ENCODE data around the gene KCNRG.
"Not testable (repeated sequence)": the region's sequence is repeated elsewhere in the genome, so short reads cannot be mapped to it uniquely, and the experiment has no call there.

The KCNRG gene

DNA sequence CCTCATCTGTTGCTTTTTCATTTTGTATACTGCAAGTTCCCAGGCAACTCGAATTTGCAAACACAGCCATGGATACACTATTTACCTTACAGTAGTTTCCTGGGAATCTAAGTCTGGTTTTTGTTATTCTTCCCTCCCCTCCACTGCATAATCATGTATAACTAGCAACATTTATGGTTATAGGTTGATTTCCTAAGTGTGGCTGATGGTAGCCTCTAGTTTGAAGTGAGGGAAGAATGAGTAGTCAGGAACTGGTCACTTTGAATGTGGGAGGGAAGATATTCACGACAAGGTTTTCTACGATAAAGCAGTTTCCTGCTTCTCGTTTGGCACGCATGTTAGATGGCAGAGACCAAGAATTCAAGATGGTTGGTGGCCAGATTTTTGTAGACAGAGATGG lies at the start of gene KCNRG:
TSS of gene KCNRG (plus strand) at position 187 of the 400 bp plus-strand sequence. CDS start at position 237, 50 bp downstream.
- Histone ChIP-seq H3K9ac (ENCODE audit: low read length) (no peak within 1 kb of the TSS), H3K9me3 (ENCODE audit: control insufficient read depth, low read length) (no peaks in the 10 kb centered on the region), H3K4me3 (ENCODE audit: low read length) (no peak within 1 kb of the TSS), H3K36me3 (ENCODE audit: control insufficient read depth, insufficient read depth, low read length, severe bottlenecking) (peaks cover 57% of the 10 kb centered on the region), H3K27me3 (replicated peaks; ENCODE audit: control insufficient read depth, insufficient read depth, low read length) (no peaks in the 10 kb centered on the region), H3K4me1 (ENCODE audit: control insufficient read depth, insufficient read depth, low read length) (peaks cover 44% of the 10 kb centered on the region)
- no peak for DNase-seq (ENCODE audit: low read depth)

DNA sequence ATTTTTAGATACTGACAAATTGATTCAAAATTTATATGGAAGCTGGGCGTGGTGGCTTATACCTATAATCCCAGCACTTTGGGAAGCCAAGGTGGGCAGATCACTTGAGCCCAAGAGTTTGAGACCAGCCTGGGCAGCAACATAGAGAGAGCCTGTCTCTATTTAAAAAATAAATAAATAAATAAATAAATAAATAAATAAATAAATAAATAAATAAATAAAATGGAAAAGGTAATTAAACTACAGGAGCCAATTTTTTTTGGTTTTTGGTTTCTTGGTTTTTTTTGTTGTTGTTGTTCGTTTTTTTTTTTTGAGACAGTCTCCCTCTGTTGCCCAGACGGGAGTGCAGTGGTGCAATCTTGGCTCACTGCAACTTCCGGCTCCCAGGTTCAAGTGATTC lies 47.8 kb upstream of the KCNRG start:
- H3K36me3 ChIP-seq (ENCODE audit: control insufficient read depth, insufficient read depth, low read length, severe bottlenecking) = peaks cover 10% of the 10 kb centered on the region
- DNase-seq (ENCODE audit: low read depth) = no peak
- H3K27me3 ChIP-seq (replicated peaks; ENCODE audit: control insufficient read depth, insufficient read depth, low read length) = no peaks in the 10 kb centered on the region
- H3K4me3 ChIP-seq (ENCODE audit: low read length) = no peak overlapping the region
- no peak overlapping the region for H3K9ac ChIP-seq (ENCODE audit: low read length)
- H3K9me3 ChIP-seq (ENCODE audit: control insufficient read depth, low read length) = peaks cover 3% of the 10 kb centered on the region
- H3K4me1 ChIP-seq (ENCODE audit: control insufficient read depth, insufficient read depth, low read length) = no peaks in the 10 kb centered on the region

GRCh38 chr13:49972709-49973108 lies 42.5 kb upstream of the KCNRG start:
- no peak overlapping the region for H3K9ac ChIP-seq (ENCODE audit: low read length)
- H3K9me3 ChIP-seq (ENCODE audit: control insufficient read depth, low read length) = no peaks in the 10 kb centered on the region
- no peaks in the 10 kb centered on the region for H3K27me3 ChIP-seq (replicated peaks; ENCODE audit: control insufficient read depth, insufficient read depth, low read length)
- peaks cover 7% of the 10 kb centered on the region for H3K36me3 ChIP-seq (ENCODE audit: control insufficient read depth, insufficient read depth, low read length, severe bottlenecking)
- H3K4me3 ChIP-seq (ENCODE audit: low read length) = no peak overlapping the region
- no peak for DNase-seq (ENCODE audit: low read depth)
- peaks cover 6% of the 10 kb centered on the region for H3K4me1 ChIP-seq (ENCODE audit: control insufficient read depth, insufficient read depth, low read length)

- Histone ChIP-seq H3K4me3 (ENCODE audit: low read length) (no peak overlapping the region), H3K4me1 (ENCODE audit: control insufficient read depth, insufficient read depth, low read length) (peaks cover 12% of the 10 kb centered on the region), H3K36me3 (ENCODE audit: control insufficient read depth, insufficient read depth, low read length, severe bottlenecking) (peaks cover 7% of the 10 kb centered on the region), H3K9ac (ENCODE audit: low read length) (no peak overlapping the region), H3K27me3 (replicated peaks; ENCODE audit: control insufficient read depth, insufficient read depth, low read length) (no peaks in the 10 kb centered on the region), H3K9me3 (ENCODE audit: control insufficient read depth, low read length) (no peaks in the 10 kb centered on the region)
- peak; percentile 11 for DNase-seq (ENCODE audit: low read depth)
These were observed 39.4 kb upstream of the KCNRG start for GRCh38 chr13:49975826-49976225.

DNA sequence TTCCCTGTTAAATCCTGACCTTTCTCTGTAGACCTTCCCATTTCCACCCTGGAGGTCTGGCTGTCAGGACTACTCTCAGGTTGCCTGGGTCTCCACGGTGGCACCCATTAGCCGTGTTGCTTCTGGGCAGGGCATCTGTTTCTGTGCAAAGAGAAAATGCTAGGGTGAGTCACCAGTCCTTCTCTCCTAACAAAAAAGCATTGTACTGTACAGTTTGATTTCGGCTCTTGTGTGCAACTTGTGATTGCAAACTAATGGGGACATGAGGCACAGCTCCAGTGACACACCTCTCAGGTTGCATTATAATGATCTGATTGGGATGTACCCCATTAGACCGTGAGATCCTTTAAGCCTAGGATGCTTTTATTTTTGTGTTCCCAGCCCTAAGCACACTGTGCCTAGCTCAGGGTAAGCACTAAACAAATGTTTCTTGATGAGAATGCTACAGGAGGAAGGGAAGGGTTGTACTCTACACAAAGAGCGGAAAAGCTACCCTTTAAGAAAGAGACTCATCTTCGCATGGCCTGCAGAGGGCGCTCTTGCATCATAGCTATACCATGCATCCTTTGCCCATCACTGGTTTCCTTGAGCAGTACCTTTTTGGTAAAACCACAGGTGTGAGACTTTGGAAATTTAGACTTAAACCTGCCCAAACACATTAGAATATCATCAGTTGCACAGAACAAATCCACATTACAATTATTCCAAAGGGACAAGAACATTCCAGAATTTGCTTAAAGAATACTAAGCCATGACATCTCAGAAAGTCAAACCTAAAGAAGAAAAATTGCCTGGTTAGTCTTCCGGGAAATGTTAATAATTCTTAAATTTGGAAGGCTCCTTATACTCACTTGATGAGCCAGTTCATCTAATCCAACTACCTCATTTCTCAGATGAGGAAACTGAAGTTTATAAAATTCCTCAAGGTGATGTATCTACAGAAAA lies 38.7 kb upstream of the KCNRG start:
- peaks cover 12% of the 10 kb centered on the region for H3K4me1 ChIP-seq (ENCODE audit: control insufficient read depth, insufficient read depth, low read length)
- no peaks in the 10 kb centered on the region for H3K27me3 ChIP-seq (replicated peaks; ENCODE audit: control insufficient read depth, insufficient read depth, low read length)
- DNase-seq (ENCODE audit: low read depth) = peak; percentile 87
- no peak overlapping the region for H3K9ac ChIP-seq (ENCODE audit: low read length)
- no peaks in the 10 kb centered on the region for H3K9me3 ChIP-seq (ENCODE audit: control insufficient read depth, low read length)
- H3K4me3 ChIP-seq (ENCODE audit: low read length) = no peak overlapping the region
- peaks cover 7% of the 10 kb centered on the region for H3K36me3 ChIP-seq (ENCODE audit: control insufficient read depth, insufficient read depth, low read length, severe bottlenecking)

GRCh38 chr13:49977992-49978391 lies 37.3 kb upstream of the KCNRG start:
- H3K4me1 ChIP-seq (ENCODE audit: control insufficient read depth, insufficient read depth, low read length) = peaks cover 12% of the 10 kb centered on the region
- H3K9ac ChIP-seq (ENCODE audit: low read length) = no peak overlapping the region
- no peaks in the 10 kb centered on the region for H3K9me3 ChIP-seq (ENCODE audit: control insufficient read depth, low read length)
- peaks cover 7% of the 10 kb centered on the region for H3K36me3 ChIP-seq (ENCODE audit: control insufficient read depth, insufficient read depth, low read length, severe bottlenecking)
- DNase-seq (ENCODE audit: low read depth) = no peak
- no peak overlapping the region for H3K4me3 ChIP-seq (ENCODE audit: low read length)
- no peaks in the 10 kb centered on the region for H3K27me3 ChIP-seq (replicated peaks; ENCODE audit: control insufficient read depth, insufficient read depth, low read length)

GRCh38 chr13:49980266-49980665 lies 35.0 kb upstream of the KCNRG start:
- Histone ChIP-seq H3K9ac (ENCODE audit: low read length) (no peak overlapping the region), H3K4me1 (ENCODE audit: control insufficient read depth, insufficient read depth, low read length) (peaks cover 12% of the 10 kb centered on the region), H3K4me3 (ENCODE audit: low read length) (no peak overlapping the region), H3K9me3 (ENCODE audit: control insufficient read depth, low read length) (no peaks in the 10 kb centered on the region), H3K27me3 (replicated peaks; ENCODE audit: control insufficient read depth, insufficient read depth, low read length) (no peaks in the 10 kb centered on the region), H3K36me3 (ENCODE audit: control insufficient read depth, insufficient read depth, low read length, severe bottlenecking) (peaks cover 9% of the 10 kb centered on the region)
- DNase-seq (ENCODE audit: low read depth) = no peak

DNA sequence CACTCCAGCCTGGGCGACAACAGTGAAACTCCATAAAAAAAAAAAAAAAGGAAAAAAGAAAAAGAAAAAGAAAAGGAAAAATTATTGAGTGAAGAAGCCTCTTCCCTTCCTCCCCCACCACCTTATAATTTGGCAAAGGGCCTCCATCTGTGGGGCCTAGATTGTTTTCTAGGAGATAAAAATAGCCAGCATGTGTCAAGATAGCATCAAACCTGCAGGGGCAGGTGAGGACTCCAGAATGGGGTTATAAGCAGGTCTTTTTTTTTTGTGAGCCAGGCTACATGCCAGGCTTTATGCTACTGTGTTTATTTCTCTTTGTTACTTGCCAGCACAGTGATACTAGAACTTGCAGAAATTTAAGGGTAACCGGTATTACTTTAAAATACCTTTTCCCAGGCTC lies 30.1 kb upstream of the KCNRG start:
- H3K9me3 ChIP-seq (ENCODE audit: control insufficient read depth, low read length) = no peaks in the 10 kb centered on the region
- H3K4me3 ChIP-seq (ENCODE audit: low read length) = no peak overlapping the region
- no peak for DNase-seq (ENCODE audit: low read depth)
- H3K36me3 ChIP-seq (ENCODE audit: control insufficient read depth, insufficient read depth, low read length, severe bottlenecking) = peaks cover 19% of the 10 kb centered on the region
- H3K4me1 ChIP-seq (ENCODE audit: control insufficient read depth, insufficient read depth, low read length) = peaks cover 5% of the 10 kb centered on the region
- H3K9ac ChIP-seq (ENCODE audit: low read length) = no peak overlapping the region
- no peaks in the 10 kb centered on the region for H3K27me3 ChIP-seq (replicated peaks; ENCODE audit: control insufficient read depth, insufficient read depth, low read length)

- H3K4me1 ChIP-seq (ENCODE audit: control insufficient read depth, insufficient read depth, low read length) = no peaks in the 10 kb centered on the region
- peaks cover 19% of the 10 kb centered on the region for H3K36me3 ChIP-seq (ENCODE audit: control insufficient read depth, insufficient read depth, low read length, severe bottlenecking)
- H3K27me3 ChIP-seq (replicated peaks; ENCODE audit: control insufficient read depth, insufficient read depth, low read length) = no peaks in the 10 kb centered on the region
- H3K9ac ChIP-seq (ENCODE audit: low read length) = no peak overlapping the region
- DNase-seq (ENCODE audit: low read depth) = no peak
- no peak overlapping the region for H3K4me3 ChIP-seq (ENCODE audit: low read length)
- H3K9me3 ChIP-seq (ENCODE audit: control insufficient read depth, low read length) = no peaks in the 10 kb centered on the region
These were observed 28.8 kb upstream of the KCNRG start for GRCh38 chr13:49986471-49986870.

- H3K36me3 ChIP-seq (ENCODE audit: control insufficient read depth, insufficient read depth, low read length, severe bottlenecking); DNase-seq (ENCODE audit: low read depth); H3K4me1 ChIP-seq (ENCODE audit: control insufficient read depth, insufficient read depth, low read length); H3K9ac ChIP-seq (ENCODE audit: low read length); H3K9me3 ChIP-seq (ENCODE audit: control insufficient read depth, low read length); H3K4me3 ChIP-seq (ENCODE audit: low read length); H3K27me3 ChIP-seq (replicated peaks; ENCODE audit: control insufficient read depth, insufficient read depth, low read length): not testable (repeated sequence)
These were observed 24.6 kb upstream of the KCNRG start for GRCh38 chr13:49990612-49991011.

DNA sequence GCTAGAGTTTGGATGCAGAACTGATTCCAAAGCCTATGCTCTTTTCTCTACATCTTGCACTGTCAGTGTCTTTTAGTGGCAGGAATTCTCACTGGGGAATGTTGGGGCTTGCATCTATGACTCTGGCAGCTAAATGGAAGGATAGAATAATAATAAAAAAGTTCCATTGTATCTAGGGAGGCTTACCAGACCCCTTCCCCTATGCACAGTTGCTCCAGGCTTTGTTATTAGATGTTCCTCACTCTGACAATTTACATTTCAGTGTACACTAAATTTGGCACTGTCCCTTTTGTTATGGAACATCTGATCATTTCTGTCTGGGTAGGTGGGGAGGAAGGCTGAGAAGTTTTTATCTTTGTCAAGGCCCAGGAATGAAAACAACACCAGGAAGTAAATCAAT lies 22.1 kb upstream of the KCNRG start:
- H3K4me1 ChIP-seq (ENCODE audit: control insufficient read depth, insufficient read depth, low read length) = peaks cover 11% of the 10 kb centered on the region
- no peak overlapping the region for H3K4me3 ChIP-seq (ENCODE audit: low read length)
- H3K36me3 ChIP-seq (ENCODE audit: control insufficient read depth, insufficient read depth, low read length, severe bottlenecking) = peaks cover 6% of the 10 kb centered on the region
- H3K9ac ChIP-seq (ENCODE audit: low read length) = no peak overlapping the region
- DNase-seq (ENCODE audit: low read depth) = no peak
- no peaks in the 10 kb centered on the region for H3K9me3 ChIP-seq (ENCODE audit: control insufficient read depth, low read length)
- no peaks in the 10 kb centered on the region for H3K27me3 ChIP-seq (replicated peaks; ENCODE audit: control insufficient read depth, insufficient read depth, low read length)

Data from adipocyte (in vitro differentiated cells).